Mucosa of descending colon (tissue), 3 donors: ENCODE measurements around the gene STX4. TPM values are rescaled to one million over a fixed set of nuclear protein-coding genes. Genes with fewer than 3 reads are reported as not detected.

ENCODE experiments used
- ATAC-seq: fragments of 200-7000 bp; cut with Tn5 transposase; one replicate; pipeline ENCODE4 v1.9.1; 2020; ENCODE audit warnings: mild to moderate bottlenecking, moderate library complexity
- DNase-seq, 3 donors: peaks; one replicate each; pipeline ENCODE4 v3.0.0-alpha.2; 2020
- H3K36me3 ChIP-seq: fragments of 200-600 bp; one replicate; pipeline ENCODE4 v1.8.0; 2021; ENCODE audit warnings: low read depth, mild to moderate bottlenecking
- H3K4me1 ChIP-seq: fragments of 200-600 bp; one replicate; pipeline ENCODE4 v1.8.0; 2021; ENCODE audit warnings: low read depth, mild to moderate bottlenecking
- H3K4me3 ChIP-seq: fragments of 200-600 bp; one replicate; pipeline ENCODE4 v1.8.0; 2021; ENCODE audit warnings: mild to moderate bottlenecking
- H3K9me3 ChIP-seq: fragments of 200-600 bp; one replicate; pipeline ENCODE4 v1.8.0; 2021; ENCODE audit warnings: mild to moderate bottlenecking
- intact Hi-C, 2 donors: fragments of 100-400 bp; cut with DNase I in 1 of 2; cut with micrococcal nuclease in 1 of 2; formaldehyde crosslinking; loops; one replicate each; pipeline versions ENCODE4 v1.11.0 to v1.11.1; 2022; cut with DNase I, micrococcal nuclease
- total RNA-seq, 3 donors: library from RNA; stranded (reverse); fragmentation: NEBNext Ultra II Directional in 2 of 3; extraction: Animal tissue kit (Norgen Biotek cat#: 25700) in 2 of 3; gene quantifications; one replicate each; pipeline versions ENCODE4 v1.2.1 to v1.2.4, GENCODE V29; 2021 to 2023
- TF ChIP-seq, protein P1 (sequence below): fragments of 200-600 bp; IDR thresholded peaks from one replicate; pipeline ENCODE4 v1.8.0; 2022; ENCODE audit warnings: antibody characterized with exemption, mild to moderate bottlenecking
- donor health status: DM: no; HTN: no; CAD: no; lungs with moderate emphysema.
- donor health status: DM: no; HTN: no; CAD: no.
- donor health status: DM: no; HTN: yes; CAD: no.

Gene STX4
- total RNA-seq, 3 donors from 2014 or later = 74.8 to 87.7 (median 86.9) TPM

DNA sequence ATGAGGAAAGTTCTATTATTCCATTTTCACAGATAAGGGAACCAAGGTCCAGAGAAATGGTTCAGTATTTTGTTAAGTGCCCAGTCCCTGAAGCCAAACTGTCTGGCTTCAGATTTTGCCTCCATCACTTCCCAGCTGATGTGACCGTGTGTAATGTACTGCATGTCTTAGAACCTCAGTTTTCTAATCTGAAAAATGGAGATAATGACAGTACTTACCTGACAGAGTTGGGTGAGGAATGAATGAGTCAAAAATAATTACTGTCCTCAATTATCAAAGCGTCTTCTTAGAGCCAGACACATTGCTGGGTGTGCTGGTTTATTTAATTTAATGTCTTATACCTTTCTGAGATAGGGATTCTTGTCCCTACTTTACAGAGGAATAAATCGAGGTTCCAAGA lies 34.0 kb downstream of the STX4 start:
- no peak for ATAC-seq
- no peak for DNase-seq
- Histone ChIP-seq H3K4me1 (peaks cover 12% of the 10 kb centered on the region), H3K4me3 (no peak overlapping the region), H3K36me3 (no peaks in the 10 kb centered on the region), H3K9me3 (no peaks in the 10 kb centered on the region)
- TF ChIP-seq, protein P1, sequence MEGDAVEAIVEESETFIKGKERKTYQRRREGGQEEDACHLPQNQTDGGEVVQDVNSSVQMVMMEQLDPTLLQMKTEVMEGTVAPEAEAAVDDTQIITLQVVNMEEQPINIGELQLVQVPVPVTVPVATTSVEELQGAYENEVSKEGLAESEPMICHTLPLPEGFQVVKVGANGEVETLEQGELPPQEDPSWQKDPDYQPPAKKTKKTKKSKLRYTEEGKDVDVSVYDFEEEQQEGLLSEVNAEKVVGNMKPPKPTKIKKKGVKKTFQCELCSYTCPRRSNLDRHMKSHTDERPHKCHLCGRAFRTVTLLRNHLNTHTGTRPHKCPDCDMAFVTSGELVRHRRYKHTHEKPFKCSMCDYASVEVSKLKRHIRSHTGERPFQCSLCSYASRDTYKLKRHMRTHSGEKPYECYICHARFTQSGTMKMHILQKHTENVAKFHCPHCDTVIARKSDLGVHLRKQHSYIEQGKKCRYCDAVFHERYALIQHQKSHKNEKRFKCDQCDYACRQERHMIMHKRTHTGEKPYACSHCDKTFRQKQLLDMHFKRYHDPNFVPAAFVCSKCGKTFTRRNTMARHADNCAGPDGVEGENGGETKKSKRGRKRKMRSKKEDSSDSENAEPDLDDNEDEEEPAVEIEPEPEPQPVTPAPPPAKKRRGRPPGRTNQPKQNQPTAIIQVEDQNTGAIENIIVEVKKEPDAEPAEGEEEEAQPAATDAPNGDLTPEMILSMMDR = no peak
- intact Hi-C loops = no loop called here

DNA sequence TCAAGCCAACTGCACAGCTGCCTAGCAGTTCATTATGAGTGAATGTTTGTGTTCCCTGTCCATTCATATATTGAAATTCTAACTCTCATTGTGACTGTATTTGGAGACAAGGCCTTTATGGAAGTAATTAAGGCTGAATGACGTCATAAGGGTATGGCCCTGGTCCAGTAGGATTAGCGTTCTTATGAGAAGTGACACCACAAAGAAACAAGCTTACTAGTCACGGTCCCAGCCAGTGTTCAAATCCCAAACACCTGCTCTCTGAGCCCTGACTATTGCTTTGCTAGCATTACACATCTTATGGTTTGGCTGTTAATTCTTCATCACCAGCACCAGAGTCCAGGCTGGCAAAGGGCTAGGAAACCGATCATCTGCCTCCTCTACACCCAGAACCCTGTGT lies 38.5 kb downstream of the STX4 start:
- no peak overlapping the region for H3K4me3 ChIP-seq
- peak in 1 of 3 donors; percentile 30 for DNase-seq
- H3K4me1 ChIP-seq = peaks cover 17% of the 10 kb centered on the region
- H3K36me3 ChIP-seq = no peaks in the 10 kb centered on the region
- TF ChIP-seq, protein P1 = no peak
- intact Hi-C loops = loop anchor here (2.0 to 10.0 kb wide), 2 partner anchors 39 to 87 kb away; partner anchors contain the start of genes HSD3B7 (in 1 of the 2) and STX4 (in 1 of the 2)
- no peak for ATAC-seq
- H3K9me3 ChIP-seq = no peaks in the 10 kb centered on the region

DNA sequence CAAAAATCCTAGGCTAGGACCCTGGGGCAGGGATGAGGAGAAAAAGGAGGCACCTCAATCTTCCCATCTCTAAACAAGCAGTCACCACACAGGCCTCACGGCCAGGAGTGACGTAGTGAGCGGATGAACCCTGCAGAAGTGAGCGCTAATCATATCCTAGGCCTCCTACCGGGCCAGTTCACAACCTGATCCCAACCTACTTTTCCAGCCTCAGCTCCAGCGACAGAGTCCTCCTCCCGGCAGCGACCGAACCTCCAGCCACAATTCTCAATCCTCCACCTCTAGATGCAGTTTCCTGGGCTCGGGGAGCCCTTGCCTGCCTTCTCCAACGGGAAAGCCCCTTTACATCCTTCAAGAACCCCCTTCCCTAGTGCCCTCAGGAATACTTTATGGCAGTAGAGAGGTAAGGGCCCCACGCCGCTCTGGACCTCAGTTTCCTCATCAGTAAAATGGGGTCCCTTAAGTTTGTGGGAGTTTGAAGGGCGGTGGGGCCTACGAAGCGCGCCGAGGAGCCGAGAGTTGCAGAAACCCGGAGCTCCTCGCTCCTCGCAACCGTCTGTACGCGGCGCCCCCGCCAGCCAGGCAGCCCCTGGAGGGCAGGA lies 39.3 kb downstream of the STX4 start:
- Histone ChIP-seq H3K36me3 (no peaks in the 10 kb centered on the region), H3K4me3 (peak overlapping the region; percentile 86), H3K4me1 (peaks cover 17% of the 10 kb centered on the region), H3K9me3 (no peaks in the 10 kb centered on the region)
- intact Hi-C loops = loop anchor here (2.0 to 10.0 kb wide), 2 partner anchors 40 to 88 kb away; partner anchors contain the start of genes HSD3B7 (in 1 of the 2) and STX4 (in 1 of the 2)
- DNase-seq (peak in 1 of 3 donors; percentile 48), ATAC-seq (peak; percentile 5)
- TF ChIP-seq, protein P1 = no peak

DNA sequence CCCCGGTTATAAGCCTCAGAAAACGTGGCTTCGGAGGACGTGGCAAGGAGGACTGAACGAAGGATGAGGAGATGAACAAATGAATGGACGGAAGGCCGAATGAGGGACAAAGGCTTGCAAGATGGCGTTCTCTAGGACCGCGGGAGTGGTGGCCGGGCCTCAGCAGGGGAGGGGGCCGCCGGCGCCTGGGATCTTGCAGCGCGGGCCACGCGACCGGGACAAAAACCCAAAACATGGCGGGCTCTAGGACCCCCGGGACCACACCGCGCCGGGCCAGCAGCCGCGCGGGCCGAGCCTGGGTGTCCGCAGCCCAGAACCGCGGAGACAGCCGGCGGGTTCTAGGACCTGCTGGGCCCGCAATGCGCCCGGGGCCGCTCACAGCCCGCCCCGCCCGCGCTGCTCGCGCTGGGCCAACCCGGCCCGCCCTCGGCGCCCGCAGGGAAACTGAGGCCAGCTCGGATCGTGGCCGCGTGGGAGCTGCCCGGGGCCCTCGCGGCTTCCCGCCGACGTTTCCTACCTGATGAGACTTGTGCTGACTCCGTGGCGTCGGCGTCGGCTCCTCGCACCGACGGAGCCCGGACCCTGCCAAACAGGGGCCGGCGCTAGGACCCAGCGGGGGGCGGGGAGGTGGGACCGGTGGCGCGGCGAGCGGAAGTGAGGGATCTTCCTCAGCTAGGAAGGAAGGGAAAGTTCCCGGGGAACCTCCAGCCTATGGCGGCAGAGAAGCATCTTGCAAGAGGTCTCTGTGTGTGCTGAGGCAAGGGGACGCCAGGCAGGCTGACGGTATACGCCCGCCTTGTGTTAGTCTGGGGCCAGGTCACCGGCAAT lies 40.0 kb downstream of the STX4 start:
- TF ChIP-seq, protein P1 = no peak
- H3K4me1 ChIP-seq = peaks cover 17% of the 10 kb centered on the region
- peak overlapping the region; percentile 86 for H3K4me3 ChIP-seq
- no peaks in the 10 kb centered on the region for H3K9me3 ChIP-seq
- DNase-seq (peak; percentile 93 to 97 (median 93)), ATAC-seq (peak; percentile 88)
- no peaks in the 10 kb centered on the region for H3K36me3 ChIP-seq
- intact Hi-C loops = loop anchor here (2.0 to 10.0 kb wide), 2 partner anchors 41 to 89 kb away; partner anchors contain the start of genes HSD3B7 (in 1 of the 2) and STX4 (in 1 of the 2)

DNA sequence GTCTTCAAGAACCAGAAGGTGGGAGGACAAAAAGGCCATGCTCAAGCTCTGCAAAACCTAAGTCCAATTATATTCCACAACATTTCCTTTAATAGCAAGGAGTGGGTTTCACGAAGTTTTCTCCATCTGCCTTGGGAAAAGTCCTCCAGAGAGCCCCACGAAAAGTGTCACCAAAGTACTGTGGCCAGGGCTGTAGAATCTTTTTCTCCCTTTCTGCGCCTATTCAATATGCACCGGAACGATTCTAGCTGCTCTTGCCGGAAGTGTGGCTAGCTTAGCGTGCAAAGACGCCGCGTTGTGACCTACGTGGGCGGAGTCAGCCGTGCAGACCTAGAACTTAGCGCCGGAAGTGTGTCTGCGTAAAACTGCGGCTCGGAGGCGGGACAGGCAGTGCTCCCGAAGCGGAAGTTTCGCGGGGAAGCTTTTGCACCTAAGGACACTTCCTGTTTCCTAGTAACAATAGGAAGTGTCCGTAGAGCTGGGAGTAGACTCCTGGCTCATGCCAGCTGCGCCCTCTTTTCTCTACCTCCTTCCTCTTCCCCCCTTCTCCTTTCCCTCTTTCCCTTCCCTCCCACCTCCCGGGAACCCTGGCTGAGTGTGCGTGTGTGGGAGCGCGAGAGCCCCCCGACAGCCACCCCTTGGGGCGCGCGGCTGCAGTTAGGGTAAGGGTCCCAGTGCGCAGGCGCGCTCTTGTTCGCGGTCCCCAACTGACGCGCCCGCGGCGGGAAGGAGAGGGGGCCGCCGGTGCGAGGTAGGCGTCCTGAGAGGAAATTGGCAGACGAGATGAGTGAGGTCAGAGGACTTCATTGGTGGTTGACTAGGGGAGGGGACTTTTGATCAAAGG lies 40.8 kb downstream of the STX4 start, which contains the start of the genes ZNF646 and ZNF668:
Gene ZNF646 (plus strand): TSS at position 453 of the 844 bp plus-strand sequence. CDS start 1,903 bp downstream, outside the sequence.
Gene ZNF668 (minus strand): TSS at position 271 of the 844 bp plus-strand sequence. CDS start 9,781 bp downstream, outside the sequence.
- intact Hi-C loops = loop anchor here (2.0 to 10.0 kb wide), 2 partner anchors 41 to 89 kb away; partner anchors contain the start of genes HSD3B7 (in 1 of the 2) and STX4 (in 1 of the 2)
- ATAC-seq = peak; percentile 91
- TF ChIP-seq, protein P1 = no peak
- peaks cover 17% of the 10 kb centered on the region for H3K4me1 ChIP-seq
- H3K4me3 ChIP-seq = peak within 1 kb of the TSS; percentile 86
- no peaks in the 10 kb centered on the region for H3K9me3 ChIP-seq
- H3K36me3 ChIP-seq = no peaks in the 10 kb centered on the region
- peak; percentile 97 to 99 (median 99) for DNase-seq
